ENCODE measurements around the gene SPRR2G. TPM values are rescaled to one million over a fixed set of nuclear protein-coding genes. Genes with fewer than 3 reads are reported as not detected.

The SPRR2G gene
- not detected in 2 replicates for total RNA-seq

DNA sequence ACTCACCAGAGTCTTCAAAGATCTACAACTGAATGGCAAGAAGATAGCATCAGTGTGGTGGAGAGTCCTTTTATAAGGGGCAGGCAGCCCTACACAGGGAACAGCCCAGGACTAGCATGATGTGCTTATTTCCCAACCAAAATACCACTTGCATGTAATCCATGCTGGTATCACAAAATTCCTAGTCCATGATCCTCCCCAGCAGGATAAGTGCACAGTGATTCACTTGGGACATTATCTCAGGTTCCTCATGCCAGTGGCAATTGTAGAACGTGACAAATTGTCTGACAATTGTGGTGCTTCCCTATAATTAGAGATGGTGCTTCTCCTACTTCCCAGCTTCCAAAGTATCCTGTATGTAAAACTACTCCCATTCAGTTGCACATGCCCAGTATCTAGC is at the start of gene SPRR2G:
SPRR2G (minus strand) TSS at position 45 of the 400 bp plus-strand sequence. CDS start 780 bp downstream, outside the sequence.

GRCh38 chr1:153113416-153113815 is 37.3 kb downstream of the SPRR2G start, which contains the start of gene SPRR2F:
Gene SPRR2F, minus strand, starts transcription at chr1:153113516. Its CDS starts 783 bp downstream, at chr1:153112733.

Other genes with a start within 250 kb of the SPRR2G start
- gene IVL, start 242.3 kb downstream of the SPRR2G start, total RNA-seq, result 5.2 and 10.2 TPM in 2 replicates
- 0.31 TPM in 1 of 2 replicates, not detected in the other for gene SPRR5, start 203.7 kb downstream of the SPRR2G start, total RNA-seq
- gene SPRR4, start 180.2 kb downstream of the SPRR2G start, total RNA-seq, result not detected in 2 replicates
- not detected in 2 replicates for gene SPRR1A, start 166.8 kb downstream of the SPRR2G start, total RNA-seq
- 0.61 and 0.70 TPM in 2 replicates for gene SPRR3, start 149.1 kb downstream of the SPRR2G start, total RNA-seq
- 31.1 and 43.3 TPM in 2 replicates for gene SPRR1B, start 119.7 kb downstream of the SPRR2G start, total RNA-seq
- gene SPRR2D, start 109.8 kb downstream of the SPRR2G start, total RNA-seq, result 1.1 and 1.2 TPM in 2 replicates
- gene SPRR2A, start 93.4 kb downstream of the SPRR2G start, total RNA-seq, result 0.39 and 0.87 TPM in 2 replicates
- not detected in 2 replicates for gene SPRR2B, start 79.3 kb downstream of the SPRR2G start, total RNA-seq
- gene SPRR2E, start 56.4 kb downstream of the SPRR2G start, total RNA-seq, result 1.1 TPM in 1 of 2 replicates, not detected in the other
- gene SPRR2F, start 37.4 kb downstream of the SPRR2G start, total RNA-seq, result not detected in 2 replicates
- gene LELP1, start 52.5 kb upstream of the SPRR2G start, total RNA-seq, result not detected in 2 replicates
- gene PRR9, start 66.7 kb upstream of the SPRR2G start, total RNA-seq, result not detected in 2 replicates
- gene LORICRIN, start 108.8 kb upstream of the SPRR2G start, total RNA-seq, result not detected in 2 replicates
- gene PGLYRP3, start 162.1 kb upstream of the SPRR2G start, total RNA-seq, result 0.34 and 0.62 TPM in 2 replicates
- 0.30 and 0.55 TPM in 2 replicates for gene PGLYRP4, start 198.0 kb upstream of the SPRR2G start, total RNA-seq
- 1,435 and 1,560 TPM in 2 replicates for gene S100A9, start 207.0 kb upstream of the SPRR2G start, total RNA-seq
- gene S100A12, start 224.7 kb upstream of the SPRR2G start, total RNA-seq, result 0.49 and 1.7 TPM in 2 replicates
- 228 and 239 TPM in 2 replicates for gene S100A8, start 240.2 kb upstream of the SPRR2G start, total RNA-seq

Measured in hair follicular keratinocyte (primary cell).